A673 (cell line): Measurements from ENCODE around the gene SHC3. TPM values are rescaled to one million over a fixed set of nuclear protein-coding genes. Genes with fewer than 3 reads are reported as not detected.

ENCODE experiments used
- BruUV-seq: library from RNA; stranded (reverse); fragments of 400-500 nt; replicated peaks from 2 replicates; lab custom pipeline; 2021; lab: Mats Ljungman, UMichigan
- CTCF ChIA-PET: fragments of 300-600 bp; sonication (Branson Sonifier 250); formaldehyde crosslinking; loops from one replicate; lab custom pipeline; 2022; ENCODE audit warnings: antibody characterized with exemption; lab: Charles Lee
- POLR2A ChIA-PET: fragments of 300-600 bp; sonication (Branson Sonifier 250); formaldehyde crosslinking; loops from one replicate; lab custom pipeline; 2022; ENCODE audit warnings: antibody characterized with exemption; ENCODE audit not compliant: low non-redundant PET; lab: Charles Lee
- DNase-seq: peaks from one replicate; pipeline ENCODE4 v3.0.0-alpha.2; 2015; ENCODE audit warnings: low spot score
- H3K27ac ChIP-seq: fragments of 200-600 bp; sonication (generic); 2 replicates; pipeline ENCODE4 v1.5.1; 2016; ENCODE audit warnings: mixed run types, low read depth, mild to moderate bottlenecking, mixed read lengths, antibody characterized with exemption, low read length; ENCODE audit not compliant: poor library complexity, severe bottlenecking
- H3K27me3 ChIP-seq: fragments of 200-600 bp; sonication (generic); replicated peaks from 2 replicates; pipeline ENCODE4 v1.6.1; 2017; ENCODE audit warnings: mixed run types, low read depth, mild to moderate bottlenecking, mixed read lengths, antibody characterized with exemption, low read length; ENCODE audit not compliant: insufficient read depth, poor library complexity
- H3K36me3 ChIP-seq: fragments of 200-600 bp; sonication (generic); 2 replicates; pipeline ENCODE4 v1.6.1; 2016; ENCODE audit warnings: mixed run types, mild to moderate bottlenecking, mixed read lengths, antibody characterized with exemption, low read length; ENCODE audit not compliant: insufficient read depth, poor library complexity, severe bottlenecking
- H3K4me1 ChIP-seq: fragments of 200-600 bp; sonication (generic); 2 replicates; pipeline ENCODE4 v1.6.1; 2017; ENCODE audit warnings: mixed run types, mild to moderate bottlenecking, mixed read lengths, antibody characterized with exemption, low read length; ENCODE audit not compliant: insufficient read depth, poor library complexity, severe bottlenecking
- H3K4me3 ChIP-seq: fragments of 200-600 bp; sonication (generic); 2 replicates; pipeline ENCODE4 v1.5.1; 2016; ENCODE audit warnings: low read depth, mixed run types, mild to moderate bottlenecking, mixed read lengths, low read length; ENCODE audit not compliant: poor library complexity, severe bottlenecking
- H3K9me3 ChIP-seq: fragments of 200-600 bp; sonication (generic); 2 replicates; pipeline ENCODE4 v1.6.1; 2016; ENCODE audit warnings: mixed run types, low read depth, mild to moderate bottlenecking, mixed read lengths, antibody characterized with exemption, low read length; ENCODE audit not compliant: poor library complexity, severe bottlenecking
- EZH2 ChIP-seq: fragments of 200-600 bp; sonication (generic); IDR thresholded peaks from 2 replicates; pipeline ENCODE4 v1.6.1; 2017; ENCODE audit warnings: borderline replicate concordance, low read depth, mild to moderate bottlenecking, mixed read lengths, antibody characterized with exemption, low read length; ENCODE audit not compliant: poor library complexity, severe bottlenecking
- intact Hi-C: fragments of 100-400 bp; cut with micrococcal nuclease; formaldehyde crosslinking; loops from one replicate; pipeline ENCODE4 v1.10.0; 2022; ENCODE audit not compliant: unreplicated experiment
- total RNA-seq: library from RNA; stranded (reverse); gene quantifications from 2 replicates; pipeline ENCODE4 v1.2.3, GENCODE V29; 2021
- TF ChIP-seq, protein P1 (sequence below): fragments of 300-800, 200-600 bp; sonication (generic); conservative IDR thresholded peaks from 2 replicates; pipeline ENCODE4 v1.5.1; 2017; ENCODE audit warnings: low read depth, mild to moderate bottlenecking, antibody characterized with exemption, low read length, moderate library complexity, mixed read lengths

SHC3 gene
- total RNA-seq, 1 experiment from 2014 or later, result 6.6 TPM

DNA sequence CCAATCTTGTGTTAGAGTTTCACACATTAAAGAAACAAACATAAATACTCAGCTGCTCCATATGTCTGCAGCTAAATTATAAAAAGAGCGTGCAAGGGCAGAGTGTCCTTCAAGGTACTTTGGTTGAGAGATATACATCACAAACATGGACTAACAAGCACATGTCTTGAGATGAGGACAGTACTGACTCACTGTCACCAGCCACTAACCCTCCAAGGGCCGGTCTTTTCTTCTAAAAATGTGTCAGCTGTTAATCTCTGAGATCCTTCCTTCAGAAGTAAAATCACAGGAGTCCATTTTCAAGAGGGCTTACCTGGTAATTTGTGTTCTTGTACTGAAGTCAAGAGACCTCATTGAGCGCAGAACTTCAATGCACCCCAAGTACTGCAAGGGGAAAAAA is 66.4 kb downstream of the SHC3 start:
- CTCF ChIA-PET, result no interaction called here
- no TSS peak for BruUV-seq
- no peaks in the 10 kb centered on the region for H3K9me3 ChIP-seq

GRCh38 chr9:89109666-89110065 is 69.0 kb downstream of the SHC3 start:
- intact Hi-C loops, result no loop called here
- Histone ChIP-seq H3K27ac (no peak overlapping the region), H3K27me3 (no peaks in the 10 kb centered on the region), H3K36me3 (no peaks in the 10 kb centered on the region), H3K4me3 (no peak overlapping the region), H3K9me3 (no peaks in the 10 kb centered on the region), H3K4me1 (no peaks in the 10 kb centered on the region)
- no TSS peak for BruUV-seq
- TF ChIP-seq EZH2, result no peak
- TF ChIP-seq, protein P1, sequence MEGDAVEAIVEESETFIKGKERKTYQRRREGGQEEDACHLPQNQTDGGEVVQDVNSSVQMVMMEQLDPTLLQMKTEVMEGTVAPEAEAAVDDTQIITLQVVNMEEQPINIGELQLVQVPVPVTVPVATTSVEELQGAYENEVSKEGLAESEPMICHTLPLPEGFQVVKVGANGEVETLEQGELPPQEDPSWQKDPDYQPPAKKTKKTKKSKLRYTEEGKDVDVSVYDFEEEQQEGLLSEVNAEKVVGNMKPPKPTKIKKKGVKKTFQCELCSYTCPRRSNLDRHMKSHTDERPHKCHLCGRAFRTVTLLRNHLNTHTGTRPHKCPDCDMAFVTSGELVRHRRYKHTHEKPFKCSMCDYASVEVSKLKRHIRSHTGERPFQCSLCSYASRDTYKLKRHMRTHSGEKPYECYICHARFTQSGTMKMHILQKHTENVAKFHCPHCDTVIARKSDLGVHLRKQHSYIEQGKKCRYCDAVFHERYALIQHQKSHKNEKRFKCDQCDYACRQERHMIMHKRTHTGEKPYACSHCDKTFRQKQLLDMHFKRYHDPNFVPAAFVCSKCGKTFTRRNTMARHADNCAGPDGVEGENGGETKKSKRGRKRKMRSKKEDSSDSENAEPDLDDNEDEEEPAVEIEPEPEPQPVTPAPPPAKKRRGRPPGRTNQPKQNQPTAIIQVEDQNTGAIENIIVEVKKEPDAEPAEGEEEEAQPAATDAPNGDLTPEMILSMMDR, result no peak
- CTCF ChIA-PET, result no interaction called here
- POLR2A ChIA-PET, result no interaction called here
- no peak for DNase-seq

More for the DNA sequence above, 66.4 kb downstream of the SHC3 start:
- Histone ChIP-seq H3K4me1 (no peaks in the 10 kb centered on the region), H3K36me3 (no peaks in the 10 kb centered on the region), H3K27me3 (no peaks in the 10 kb centered on the region), H3K27ac (no peak overlapping the region), H3K4me3 (no peak overlapping the region)
- TF ChIP-seq, protein P1, result no peak
- TF ChIP-seq EZH2, result no peak
- POLR2A ChIA-PET, result no interaction called here
- no peak for DNase-seq
- intact Hi-C loops, result no loop called here

DNA sequence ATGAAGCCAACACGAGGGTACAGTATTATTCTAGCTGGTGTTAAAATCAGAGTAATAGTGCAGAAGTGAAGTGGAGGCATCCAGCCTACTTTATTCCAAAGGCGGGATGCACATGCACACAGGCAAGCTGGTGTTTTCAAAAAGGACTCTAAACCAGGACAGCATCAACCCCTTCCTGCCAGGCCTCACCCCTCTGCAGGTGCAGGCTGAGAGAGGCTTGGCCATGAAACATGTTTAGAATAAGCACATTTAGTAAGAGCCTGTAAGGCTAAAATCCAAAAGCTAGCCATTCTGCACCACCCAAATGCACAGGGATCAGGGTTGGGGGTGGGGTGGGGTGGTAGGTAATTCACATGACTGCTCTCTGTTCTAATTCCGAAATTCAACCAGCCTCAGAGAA is 71.2 kb downstream of the SHC3 start:
- intact Hi-C loops, result no loop called here
- H3K27me3 ChIP-seq, result no peaks in the 10 kb centered on the region
- H3K27ac ChIP-seq, result no peak overlapping the region
- no peak for DNase-seq
- POLR2A ChIA-PET, result no interaction called here
- H3K9me3 ChIP-seq, result no peaks in the 10 kb centered on the region
- no peaks in the 10 kb centered on the region for H3K4me1 ChIP-seq
- no TSS peak for BruUV-seq
- TF ChIP-seq EZH2, result no peak
- no peaks in the 10 kb centered on the region for H3K36me3 ChIP-seq
- no peak overlapping the region for H3K4me3 ChIP-seq
- CTCF ChIA-PET, result no interaction called here

DNA sequence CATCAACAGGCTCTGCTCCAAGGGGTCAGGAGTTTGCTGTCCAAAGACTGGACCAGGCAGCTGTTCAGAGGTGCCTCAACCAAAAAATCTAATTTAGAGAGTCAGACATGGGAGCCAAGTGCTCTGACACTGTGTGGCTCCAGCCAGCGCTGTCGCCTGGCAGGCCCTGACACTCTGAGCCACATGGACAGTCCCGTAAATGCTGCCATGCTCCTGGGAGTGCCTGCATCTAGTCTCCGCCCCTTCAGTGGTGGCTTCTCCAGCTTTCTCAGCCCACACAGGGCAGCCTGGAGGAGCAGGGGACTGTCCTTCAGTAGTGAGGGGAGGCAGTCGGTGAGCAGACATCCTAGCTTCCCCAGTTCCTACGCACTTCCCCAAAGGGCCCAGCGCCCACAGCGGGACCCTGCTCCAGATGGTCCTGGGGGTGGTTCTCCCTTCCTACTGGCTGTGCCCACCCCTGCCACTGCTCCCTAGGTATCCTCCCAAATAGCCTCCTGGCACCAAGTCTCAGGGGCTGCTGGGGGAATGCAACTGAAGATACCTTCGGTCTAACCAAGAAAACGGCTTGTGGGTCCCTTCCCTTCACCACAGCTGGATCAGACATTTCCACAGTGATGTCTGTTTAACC is 72.3 kb downstream of the SHC3 start:
- no TSS peak for BruUV-seq
- no peak overlapping the region for H3K4me3 ChIP-seq
- intact Hi-C loops, result no loop called here
- TF ChIP-seq EZH2, result no peak
- TF ChIP-seq, protein P1, result no peak
- ChIA-PET POLR2A (no interaction called here), CTCF (no interaction called here)
- no peak overlapping the region for H3K27ac ChIP-seq
- H3K9me3 ChIP-seq, result no peaks in the 10 kb centered on the region
- DNase-seq, result no peak
- no peaks in the 10 kb centered on the region for H3K27me3 ChIP-seq
- H3K36me3 ChIP-seq, result no peaks in the 10 kb centered on the region
- no peaks in the 10 kb centered on the region for H3K4me1 ChIP-seq
